ENCODE data around the gene TMEM271.

TMEM271 gene

DNA sequence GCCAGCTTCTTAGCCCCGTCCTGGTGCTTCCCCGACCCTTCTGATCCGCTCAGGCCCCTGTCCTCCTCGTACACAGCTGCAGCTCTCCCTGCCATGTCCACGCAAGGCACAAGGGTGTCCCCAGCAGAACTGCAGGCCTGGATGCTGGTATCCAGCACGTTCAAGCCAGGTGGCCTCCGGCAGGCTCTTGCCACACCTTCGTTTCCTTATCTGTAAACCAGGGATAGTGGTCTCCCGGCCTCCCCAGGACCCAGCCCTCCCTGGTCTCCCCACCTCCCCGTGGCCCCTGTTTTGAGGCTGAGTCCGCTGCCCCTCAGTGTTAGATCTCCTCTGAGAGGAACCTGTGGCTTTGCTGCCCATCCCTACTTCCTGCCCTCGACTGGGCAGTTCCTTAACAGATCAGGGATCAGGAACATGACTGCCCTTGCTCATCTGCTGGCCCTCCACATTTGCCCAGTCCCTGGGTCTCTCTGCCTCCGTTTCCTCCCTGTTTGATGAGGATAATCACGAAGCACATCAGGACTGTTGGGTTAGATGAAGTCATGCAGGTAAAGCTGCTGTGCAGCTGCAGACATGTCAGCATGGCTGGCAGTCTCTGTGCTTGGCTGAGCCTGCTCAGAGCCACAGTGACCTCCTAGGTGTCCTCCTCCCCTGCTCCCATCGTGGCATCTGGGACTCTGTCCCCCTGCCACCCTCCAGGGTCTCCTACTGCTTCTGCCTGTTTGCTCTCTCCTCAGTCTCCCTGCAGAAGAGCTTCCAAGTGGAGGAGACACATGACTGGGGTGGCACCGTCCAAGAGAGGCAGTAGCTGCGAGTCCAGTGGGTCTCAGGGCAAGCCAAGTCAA, 44.2 kb downstream of the TMEM271 start:
- Mint-ChIP-seq H3K4me1 (ENCODE audit: low read depth) (no peaks in the 10 kb centered on the region), H3K27me3 (ENCODE audit: low read depth) (no peaks in the 10 kb centered on the region), H3K4me3 (no peak overlapping the region), H3K9me3 (peaks cover 6% of the 10 kb centered on the region), H3K36me3 (ENCODE audit: low read depth) (peaks cover 68% of the 10 kb centered on the region), H3K27ac (no peak overlapping the region)
- DNase-seq (ENCODE audit: low spot score): no peak

GRCh38 chr4:531076-531475, 45.0 kb downstream of the TMEM271 start:
- Mint-ChIP-seq H3K27me3 (ENCODE audit: low read depth) (no peaks in the 10 kb centered on the region), H3K36me3 (ENCODE audit: low read depth) (peaks cover 67% of the 10 kb centered on the region), H3K9me3 (peaks cover 6% of the 10 kb centered on the region), H3K27ac (no peak overlapping the region), H3K4me3 (no peak overlapping the region), H3K4me1 (ENCODE audit: low read depth) (no peaks in the 10 kb centered on the region)
- no peak for DNase-seq (ENCODE audit: low spot score)

- Mint-ChIP-seq H3K36me3 (ENCODE audit: low read depth) (peaks cover 68% of the 10 kb centered on the region), H3K4me3 (no peak overlapping the region), H3K27me3 (ENCODE audit: low read depth) (no peaks in the 10 kb centered on the region), H3K4me1 (ENCODE audit: low read depth) (no peaks in the 10 kb centered on the region), H3K27ac (no peak overlapping the region), H3K9me3 (peaks cover 6% of the 10 kb centered on the region)
- no peak for DNase-seq (ENCODE audit: low spot score)
Observed at GRCh38 chr4:530017-530781, 45.9 kb downstream of the TMEM271 start.

- Mint-ChIP-seq H3K27ac (no peak overlapping the region), H3K36me3 (ENCODE audit: low read depth) (peaks cover 67% of the 10 kb centered on the region), H3K27me3 (ENCODE audit: low read depth) (no peaks in the 10 kb centered on the region), H3K9me3 (peaks cover 6% of the 10 kb centered on the region), H3K4me1 (ENCODE audit: low read depth) (no peaks in the 10 kb centered on the region), H3K4me3 (no peak overlapping the region)
- DNase-seq (ENCODE audit: low spot score): no peak
Observed at GRCh38 chr4:529563-529962, 46.5 kb downstream of the TMEM271 start.

DNA sequence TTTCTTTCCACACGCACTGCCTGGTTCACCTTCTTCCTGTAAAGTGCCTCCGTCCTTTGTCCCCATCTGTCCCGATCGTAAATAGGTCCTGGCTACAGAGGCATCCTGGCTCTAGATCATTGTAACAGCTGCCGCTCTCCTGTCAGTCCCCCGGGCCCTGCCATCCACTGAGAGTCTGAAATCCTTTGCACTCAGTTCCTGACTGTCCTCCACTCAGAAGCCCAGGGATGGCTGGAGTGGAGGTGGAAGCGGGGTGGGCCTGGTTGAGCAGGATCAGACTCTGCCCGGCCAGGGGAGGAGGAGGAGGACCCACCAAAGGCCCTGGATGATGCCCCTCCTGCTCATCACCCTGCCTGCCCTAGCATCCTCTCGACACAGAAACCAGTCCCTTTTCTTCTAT, 47.3 kb downstream of the TMEM271 start:
- no peaks in the 10 kb centered on the region for H3K4me1 Mint-ChIP-seq (ENCODE audit: low read depth)
- H3K4me3 Mint-ChIP-seq: no peak overlapping the region
- no peaks in the 10 kb centered on the region for H3K27me3 Mint-ChIP-seq (ENCODE audit: low read depth)
- H3K36me3 Mint-ChIP-seq (ENCODE audit: low read depth): peaks cover 69% of the 10 kb centered on the region
- H3K27ac Mint-ChIP-seq: no peak overlapping the region
- H3K9me3 Mint-ChIP-seq: peaks cover 6% of the 10 kb centered on the region
- no peak for DNase-seq (ENCODE audit: low spot score)

DNA sequence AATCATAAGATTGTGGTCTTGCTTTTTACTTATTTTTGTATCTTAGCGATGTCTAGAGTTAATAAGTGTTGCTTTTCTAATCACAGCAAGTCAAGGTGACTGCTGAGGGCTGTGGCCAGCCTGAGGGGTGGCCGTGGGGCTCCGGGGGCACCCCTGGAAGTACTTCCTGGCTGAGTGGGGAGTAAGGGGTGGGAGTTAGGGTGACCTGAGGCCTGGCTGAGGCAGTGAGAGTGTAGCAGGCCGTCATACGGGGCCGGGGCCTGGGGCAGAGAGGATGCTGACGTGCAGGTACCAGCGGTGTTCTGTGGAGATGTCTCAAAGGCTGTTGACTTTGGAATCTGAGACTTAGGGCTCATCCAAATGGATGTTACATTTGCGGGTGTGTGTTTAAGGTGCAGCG, 47.8 kb downstream of the TMEM271 start:
- H3K4me1 Mint-ChIP-seq (ENCODE audit: low read depth): no peaks in the 10 kb centered on the region
- peaks cover 68% of the 10 kb centered on the region for H3K36me3 Mint-ChIP-seq (ENCODE audit: low read depth)
- no peak for DNase-seq (ENCODE audit: low spot score)
- peaks cover 6% of the 10 kb centered on the region for H3K9me3 Mint-ChIP-seq
- H3K27me3 Mint-ChIP-seq (ENCODE audit: low read depth): no peaks in the 10 kb centered on the region
- no peak overlapping the region for H3K27ac Mint-ChIP-seq
- no peak overlapping the region for H3K4me3 Mint-ChIP-seq

DNA sequence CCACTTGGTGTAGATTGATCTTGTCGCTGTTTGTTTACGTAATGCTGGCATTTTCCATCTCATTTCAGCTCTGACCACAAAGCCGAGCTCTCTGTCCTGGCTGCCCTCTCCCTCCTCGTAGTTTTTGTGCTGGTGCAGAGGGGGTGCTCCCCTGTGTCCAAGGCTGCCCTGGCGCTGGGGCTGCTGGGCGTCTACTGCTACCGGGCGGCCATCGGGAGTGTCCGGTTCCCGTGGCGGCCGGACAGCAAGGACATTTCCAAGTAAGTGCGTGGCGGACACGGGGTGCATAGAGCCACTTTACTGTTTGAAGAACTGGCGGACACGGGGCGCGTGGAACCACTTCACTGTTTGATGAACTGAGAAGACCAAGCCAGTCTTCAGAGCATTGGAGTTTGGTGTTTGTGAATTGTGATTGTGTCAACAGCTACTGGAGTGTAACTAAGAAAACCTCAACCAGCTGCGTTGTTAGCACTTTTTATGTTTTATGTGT, 49.1 kb downstream of the TMEM271 start:
- Mint-ChIP-seq H3K4me1 (ENCODE audit: low read depth) (no peaks in the 10 kb centered on the region), H3K4me3 (no peak overlapping the region), H3K27ac (no peak overlapping the region), H3K36me3 (ENCODE audit: low read depth) (peaks cover 61% of the 10 kb centered on the region), H3K27me3 (ENCODE audit: low read depth) (no peaks in the 10 kb centered on the region), H3K9me3 (no peaks in the 10 kb centered on the region)
- no peak for DNase-seq (ENCODE audit: low spot score)

- Mint-ChIP-seq H3K4me3 (no peak overlapping the region), H3K36me3 (ENCODE audit: low read depth) (peaks cover 61% of the 10 kb centered on the region), H3K4me1 (ENCODE audit: low read depth) (no peaks in the 10 kb centered on the region), H3K27me3 (ENCODE audit: low read depth) (no peaks in the 10 kb centered on the region), H3K9me3 (no peaks in the 10 kb centered on the region), H3K27ac (no peak overlapping the region)
- no peak for DNase-seq (ENCODE audit: low spot score)
Observed at GRCh38 chr4:526189-526909, 49.7 kb downstream of the TMEM271 start.

DNA sequence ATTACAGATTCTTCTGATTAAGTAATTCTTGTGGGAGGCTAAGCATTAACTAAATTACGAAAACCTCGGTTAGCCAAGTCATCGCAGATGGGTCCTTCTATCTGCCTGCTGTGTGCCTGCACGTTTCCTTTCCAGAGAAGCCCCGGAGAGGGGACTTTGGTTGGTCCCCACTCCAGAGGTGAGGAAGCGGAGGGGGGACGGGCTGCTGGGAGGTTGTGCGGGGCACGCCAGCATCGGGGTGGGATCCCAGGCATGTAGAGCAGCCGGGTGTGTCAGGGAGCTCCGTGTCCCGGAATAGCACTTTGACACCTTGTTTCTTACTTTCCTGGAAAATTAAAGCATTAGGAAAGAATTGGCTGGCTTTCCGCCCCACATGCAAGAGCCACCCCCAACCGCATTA, 50.4 kb downstream of the TMEM271 start:
- H3K36me3 Mint-ChIP-seq (ENCODE audit: low read depth): peaks cover 61% of the 10 kb centered on the region
- DNase-seq (ENCODE audit: low spot score): no peak
- H3K27me3 Mint-ChIP-seq (ENCODE audit: low read depth): no peaks in the 10 kb centered on the region
- H3K4me3 Mint-ChIP-seq: no peak overlapping the region
- no peaks in the 10 kb centered on the region for H3K4me1 Mint-ChIP-seq (ENCODE audit: low read depth)
- no peak overlapping the region for H3K27ac Mint-ChIP-seq
- no peaks in the 10 kb centered on the region for H3K9me3 Mint-ChIP-seq

DNA sequence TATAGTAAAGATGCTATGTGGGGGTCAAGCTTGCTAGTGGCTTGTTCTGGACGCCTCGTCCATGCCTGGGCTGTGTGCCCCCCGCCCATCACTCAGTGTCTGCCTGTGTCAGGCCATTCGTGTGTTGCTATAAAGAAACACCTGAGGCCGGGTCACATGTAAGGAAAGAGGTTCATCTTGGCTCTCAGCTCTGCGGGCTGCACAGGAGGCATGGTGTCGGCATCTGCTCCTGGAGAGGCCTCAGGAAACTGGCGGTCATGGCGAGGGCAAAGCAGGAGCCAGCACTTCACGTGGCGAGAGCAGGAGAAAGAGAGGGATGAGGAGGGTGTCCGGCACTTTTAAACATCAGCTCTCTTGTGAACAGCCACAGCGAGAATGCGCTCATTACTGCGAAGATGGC, 51.9 kb downstream of the TMEM271 start:
- H3K36me3 Mint-ChIP-seq (ENCODE audit: low read depth): peaks cover 55% of the 10 kb centered on the region
- no peak overlapping the region for H3K27ac Mint-ChIP-seq
- no peak overlapping the region for H3K4me3 Mint-ChIP-seq

More for the DNA sequence above, 51.9 kb downstream of the TMEM271 start:
- H3K4me1 Mint-ChIP-seq (ENCODE audit: low read depth): no peaks in the 10 kb centered on the region
- no peaks in the 10 kb centered on the region for H3K9me3 Mint-ChIP-seq
- DNase-seq (ENCODE audit: low spot score): no peak
- H3K27me3 Mint-ChIP-seq (ENCODE audit: low read depth): no peaks in the 10 kb centered on the region

Measured in T-helper 2 cell treated with Interferon-gamma antibody and Interleukin-4, amounts not matched to agents 5 μg/mL and 100 μg/mL, for 36 hours (primary cell).